Activated CD4-positive, alpha-beta memory T cell treated with anti-CD3 and anti-CD28 coated beads, Interleukin-2, amount 10 ng/mL, durations not matched to agents 7 days and 5 days (primary cell): ENCODE results near the gene MARCHF10. TPM values are rescaled to one million over a fixed set of nuclear protein-coding genes. Genes with fewer than 3 reads are reported as not detected.

ENCODE experiments used
- CTCF ChIA-PET: fragments of 350-600 bp; sonication (Branson Sonifier 250); formaldehyde crosslinking; loops from one replicate; lab custom pipeline; 2021; ENCODE audit warnings: antibody characterized with exemption, inconsistent platforms; lab: Charles Lee
- POLR2A ChIA-PET: fragments of 350-600 bp; sonication (Branson Sonifier 250); formaldehyde crosslinking; loops from one replicate; lab custom pipeline; 2021; ENCODE audit warnings: antibody characterized with exemption; lab: Charles Lee
- DNase-seq: peaks from one replicate; pipeline ENCODE4 v3.0.0-alpha.2; 2020
- H3K27ac Mint-ChIP-seq: one replicate; pipeline ENCODE4 v1.8.0; 2021; ENCODE audit warnings: mild to moderate bottlenecking, mixed read lengths
- H3K27me3 Mint-ChIP-seq: one replicate; pipeline ENCODE4 v1.8.0; 2021; ENCODE audit warnings: mixed read lengths
- H3K36me3 Mint-ChIP-seq: one replicate; pipeline ENCODE4 v1.8.0; 2021; ENCODE audit warnings: low read depth, mixed read lengths
- H3K4me1 Mint-ChIP-seq: one replicate; pipeline ENCODE4 v1.8.0; 2021; ENCODE audit warnings: mixed read lengths
- H3K4me3 Mint-ChIP-seq: one replicate; pipeline ENCODE4 v1.8.0; 2021; ENCODE audit warnings: mild to moderate bottlenecking, mixed read lengths
- H3K9me3 Mint-ChIP-seq: one replicate; pipeline ENCODE4 v1.8.0; 2021; ENCODE audit warnings: mixed read lengths
- total RNA-seq, 2 experiments: library from RNA; stranded (reverse); gene quantifications; one replicate each; pipeline ENCODE4 v1.2.3, GENCODE V29; 2021

Gene MARCHF10
- total RNA-seq, 2 experiments from 2014 or later = not detected

GRCh38 chr17:62765351-62765750 lies 42.8 kb downstream of the MARCHF10 start:
- no peaks in the 10 kb centered on the region for H3K4me1 Mint-ChIP-seq
- no peak overlapping the region for H3K27ac Mint-ChIP-seq

GRCh38 chr17:62763891-62764600 lies 44.1 kb downstream of the MARCHF10 start:
- Mint-ChIP-seq H3K4me3 (no peak overlapping the region), H3K27ac (no peak overlapping the region), H3K27me3 (peaks cover 15% of the 10 kb centered on the region), H3K9me3 (no peaks in the 10 kb centered on the region), H3K4me1 (no peaks in the 10 kb centered on the region), H3K36me3 (no peaks in the 10 kb centered on the region)
- ChIA-PET POLR2A (no interaction called here), CTCF (no interaction called here)
- no peak for DNase-seq

More at GRCh38 chr17:62765351-62765750, 42.8 kb downstream of the MARCHF10 start:
- no peak overlapping the region for H3K4me3 Mint-ChIP-seq
- no peaks in the 10 kb centered on the region for H3K9me3 Mint-ChIP-seq
- H3K27me3 Mint-ChIP-seq = peaks cover 11% of the 10 kb centered on the region
- ChIA-PET POLR2A (no interaction called here), CTCF (no interaction called here)
- H3K36me3 Mint-ChIP-seq = no peaks in the 10 kb centered on the region
- DNase-seq = no peak

- no peaks in the 10 kb centered on the region for H3K9me3 Mint-ChIP-seq
- ChIA-PET POLR2A (no interaction called here), CTCF (no interaction called here)
- H3K36me3 Mint-ChIP-seq = no peaks in the 10 kb centered on the region
- H3K4me1 Mint-ChIP-seq = no peaks in the 10 kb centered on the region
- no peak overlapping the region for H3K4me3 Mint-ChIP-seq
- H3K27me3 Mint-ChIP-seq = peaks cover 21% of the 10 kb centered on the region
- no peak overlapping the region for H3K27ac Mint-ChIP-seq
- DNase-seq = no peak
Observed at GRCh38 chr17:62761884-62762283, 46.2 kb downstream of the MARCHF10 start.

- peaks cover 17% of the 10 kb centered on the region for H3K27me3 Mint-ChIP-seq
- POLR2A ChIA-PET = no interaction called here
- H3K36me3 Mint-ChIP-seq = no peaks in the 10 kb centered on the region
- DNase-seq = no peak
- H3K4me1 Mint-ChIP-seq = no peaks in the 10 kb centered on the region
- no peak overlapping the region for H3K27ac Mint-ChIP-seq
- no peak overlapping the region for H3K4me3 Mint-ChIP-seq
- no peaks in the 10 kb centered on the region for H3K9me3 Mint-ChIP-seq
- CTCF ChIA-PET = no interaction called here
Observed at GRCh38 chr17:62760945-62761267, 47.2 kb downstream of the MARCHF10 start.

- no peaks in the 10 kb centered on the region for H3K36me3 Mint-ChIP-seq
- ChIA-PET CTCF (no interaction called here), POLR2A (no interaction called here)
- no peak for DNase-seq
- H3K27me3 Mint-ChIP-seq = peaks cover 17% of the 10 kb centered on the region
- H3K4me1 Mint-ChIP-seq = no peaks in the 10 kb centered on the region
- H3K9me3 Mint-ChIP-seq = no peaks in the 10 kb centered on the region
- H3K4me3 Mint-ChIP-seq = no peak overlapping the region
- H3K27ac Mint-ChIP-seq = no peak overlapping the region
Observed at GRCh38 chr17:62760059-62760944, 47.8 kb downstream of the MARCHF10 start.

- DNase-seq = no peak
- Mint-ChIP-seq H3K36me3 (no peaks in the 10 kb centered on the region), H3K4me3 (no peak overlapping the region), H3K4me1 (no peaks in the 10 kb centered on the region), H3K9me3 (no peaks in the 10 kb centered on the region), H3K27me3 (peaks cover 14% of the 10 kb centered on the region), H3K27ac (no peak overlapping the region)
- ChIA-PET CTCF (no interaction called here), POLR2A (no interaction called here)
Observed at GRCh38 chr17:62757500-62757951, 50.6 kb downstream of the MARCHF10 start.

- ChIA-PET CTCF (no interaction called here), POLR2A (no interaction called here)
- no peak overlapping the region for H3K4me3 Mint-ChIP-seq
- H3K27ac Mint-ChIP-seq = no peak overlapping the region
- no peaks in the 10 kb centered on the region for H3K36me3 Mint-ChIP-seq
- H3K9me3 Mint-ChIP-seq = no peaks in the 10 kb centered on the region
- DNase-seq = no peak
- H3K4me1 Mint-ChIP-seq = no peaks in the 10 kb centered on the region
- H3K27me3 Mint-ChIP-seq = peaks cover 14% of the 10 kb centered on the region
Observed at GRCh38 chr17:62756198-62756597, 51.9 kb downstream of the MARCHF10 start.

- CTCF ChIA-PET = interaction anchor here (0.6 kb wide), 1 partner anchor 83 kb away, joined by 3 read pairs; no protein-coding TSS in a partner anchor
- Mint-ChIP-seq H3K4me3 (no peak overlapping the region), H3K36me3 (no peaks in the 10 kb centered on the region), H3K4me1 (no peaks in the 10 kb centered on the region), H3K27ac (no peak overlapping the region), H3K27me3 (peaks cover 13% of the 10 kb centered on the region), H3K9me3 (no peaks in the 10 kb centered on the region)
- DNase-seq = no peak
- POLR2A ChIA-PET = no interaction called here
Observed at GRCh38 chr17:62755141-62755851, 52.8 kb downstream of the MARCHF10 start.

- H3K9me3 Mint-ChIP-seq = no peaks in the 10 kb centered on the region
- H3K4me3 Mint-ChIP-seq = no peak overlapping the region
- ChIA-PET CTCF (interaction anchor here (0.6 kb wide), 1 partner anchor 82 kb away, joined by 3 read pairs; no protein-coding TSS in a partner anchor), POLR2A (no interaction called here)
- no peak overlapping the region for H3K27ac Mint-ChIP-seq
- DNase-seq = no peak
- H3K36me3 Mint-ChIP-seq = no peaks in the 10 kb centered on the region
- H3K4me1 Mint-ChIP-seq = no peaks in the 10 kb centered on the region
- H3K27me3 Mint-ChIP-seq = peaks cover 7% of the 10 kb centered on the region
Observed at GRCh38 chr17:62754631-62755030, 53.5 kb downstream of the MARCHF10 start.

- Mint-ChIP-seq H3K4me3 (no peak overlapping the region), H3K27me3 (peaks cover 4% of the 10 kb centered on the region), H3K27ac (no peak overlapping the region), H3K9me3 (no peaks in the 10 kb centered on the region), H3K4me1 (no peaks in the 10 kb centered on the region), H3K36me3 (no peaks in the 10 kb centered on the region)
- no peak for DNase-seq
- ChIA-PET CTCF (no interaction called here), POLR2A (no interaction called here)
Observed at GRCh38 chr17:62753562-62753961, 54.6 kb downstream of the MARCHF10 start.

GRCh38 chr17:62751060-62751691 lies 56.9 kb downstream of the MARCHF10 start:
- CTCF ChIA-PET = no interaction called here
- Mint-ChIP-seq H3K9me3 (no peaks in the 10 kb centered on the region), H3K4me3 (no peak overlapping the region), H3K27me3 (peaks cover 1% of the 10 kb centered on the region), H3K27ac (no peak overlapping the region), H3K36me3 (no peaks in the 10 kb centered on the region), H3K4me1 (no peaks in the 10 kb centered on the region)
- no peak for DNase-seq
- POLR2A ChIA-PET = no interaction called here

GRCh38 chr17:62750631-62751051 lies 57.5 kb downstream of the MARCHF10 start:
- H3K27ac Mint-ChIP-seq = no peak overlapping the region
- no peaks in the 10 kb centered on the region for H3K4me1 Mint-ChIP-seq
- DNase-seq = no peak
- CTCF ChIA-PET = no interaction called here
- no peak overlapping the region for H3K4me3 Mint-ChIP-seq
- H3K36me3 Mint-ChIP-seq = no peaks in the 10 kb centered on the region
- H3K9me3 Mint-ChIP-seq = no peaks in the 10 kb centered on the region
- peaks cover 3% of the 10 kb centered on the region for H3K27me3 Mint-ChIP-seq
- POLR2A ChIA-PET = no interaction called here

GRCh38 chr17:62749926-62750325 lies 58.2 kb downstream of the MARCHF10 start:
- POLR2A ChIA-PET = no interaction called here
- CTCF ChIA-PET = no interaction called here

More at GRCh38 chr17:62749926-62750325, 58.2 kb downstream of the MARCHF10 start:
- Mint-ChIP-seq H3K9me3 (no peaks in the 10 kb centered on the region), H3K36me3 (no peaks in the 10 kb centered on the region), H3K27ac (no peak overlapping the region), H3K27me3 (peaks cover 3% of the 10 kb centered on the region), H3K4me1 (no peaks in the 10 kb centered on the region), H3K4me3 (no peak overlapping the region)
- no peak for DNase-seq
